ENCODE data around the gene PXDC1.
A peak's percentile ranks its signal among the peaks of the same experiment; 100 is the strongest.

The PXDC1 gene

GRCh38 chr6:3747100-3747737, 4.3 kb downstream of the PXDC1 start:
- DNase-seq (ENCODE audit: low read depth in 3 of 3): no peak

DNA sequence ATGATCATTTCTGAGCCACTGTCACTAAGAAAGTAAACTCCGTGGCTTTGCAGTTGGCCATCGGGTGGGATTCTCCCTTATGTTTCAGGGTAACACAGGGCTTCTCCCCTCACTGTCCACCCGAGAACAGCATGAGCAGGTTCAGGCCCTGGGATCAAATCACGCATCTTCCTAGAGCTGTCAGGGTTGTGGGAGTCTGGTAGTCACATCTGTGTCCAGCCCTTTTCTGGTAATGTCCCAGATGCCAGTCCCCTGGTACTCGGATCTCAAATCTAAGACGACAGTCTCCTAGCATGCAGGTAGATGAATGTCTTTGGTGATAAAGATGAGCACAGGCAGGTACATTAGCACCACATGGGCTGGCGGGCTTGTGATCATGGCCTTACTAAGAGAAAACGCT, 4.8 kb downstream of the PXDC1 start:
- no peak for DNase-seq (ENCODE audit: low read depth in 3 of 3)

DNA sequence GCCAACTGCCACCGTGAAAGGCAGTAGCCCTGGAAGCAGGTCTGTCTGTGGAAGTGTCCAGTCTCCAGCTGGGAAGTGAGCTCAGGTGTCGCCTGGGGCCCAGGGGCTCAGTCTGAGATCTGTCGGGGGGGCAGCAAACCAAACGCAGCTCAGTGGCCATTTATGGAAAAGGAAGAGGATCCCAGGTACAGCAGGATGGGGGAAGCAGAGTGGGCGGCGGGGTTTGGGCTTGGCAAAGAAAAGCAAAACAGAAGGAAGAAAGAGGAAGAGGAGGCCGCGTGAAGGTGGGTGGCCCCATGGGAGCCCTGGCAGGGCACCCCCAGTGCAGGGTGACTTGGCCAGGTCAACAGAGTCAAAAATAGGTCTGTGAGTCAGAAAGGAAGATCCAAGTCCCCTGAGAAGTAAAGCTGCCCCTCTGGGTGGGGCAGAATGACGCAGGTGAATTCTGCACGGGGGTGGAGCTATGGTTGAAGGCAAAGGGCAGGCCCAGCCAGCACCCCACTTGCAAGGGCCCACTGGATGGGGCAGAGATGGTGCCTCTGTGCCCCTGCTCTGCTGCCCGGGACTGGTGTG, 5.3 kb downstream of the PXDC1 start:
- no peak for DNase-seq (ENCODE audit: low read depth in 3 of 3)

DNA sequence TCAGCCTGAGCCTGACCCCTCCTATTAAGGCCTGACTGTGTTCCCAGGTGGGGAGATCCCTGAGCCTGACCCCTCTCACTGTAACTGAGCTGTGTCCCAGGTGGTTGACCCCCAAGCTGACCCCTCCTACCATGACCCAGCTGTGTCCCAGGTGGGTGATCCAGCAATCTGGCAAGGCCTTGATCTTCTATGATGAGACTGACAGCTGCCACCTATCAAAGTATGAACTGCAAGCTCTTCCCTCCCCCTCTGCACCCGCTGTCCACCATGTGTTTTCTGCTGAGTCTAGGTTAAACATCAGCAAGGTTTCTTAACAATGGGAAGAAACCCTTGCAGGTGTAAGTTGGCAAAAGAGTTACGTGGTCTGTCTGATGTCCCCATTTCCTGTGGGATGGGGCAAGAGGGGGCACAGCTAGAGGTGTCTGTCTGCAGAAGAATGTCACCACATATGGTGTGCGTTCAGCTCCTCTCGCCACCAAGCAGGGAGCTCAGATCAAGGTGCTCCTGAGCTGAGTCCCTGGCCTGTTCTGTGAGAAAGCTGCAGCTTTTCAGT, 5.9 kb downstream of the PXDC1 start:
- DNase-seq (ENCODE audit: low read depth in 3 of 3): no peak

- DNase-seq (ENCODE audit: low read depth in 3 of 3): no peak
These were observed 6.5 kb downstream of the PXDC1 start for GRCh38 chr6:3744901-3745470.

- no peak for DNase-seq (ENCODE audit: low read depth in 3 of 3)
These were observed 7.2 kb downstream of the PXDC1 start for GRCh38 chr6:3744211-3744900.

- no peak for DNase-seq (ENCODE audit: low read depth in 3 of 3)
These were observed 8.0 kb downstream of the PXDC1 start for GRCh38 chr6:3743541-3743940.

DNA sequence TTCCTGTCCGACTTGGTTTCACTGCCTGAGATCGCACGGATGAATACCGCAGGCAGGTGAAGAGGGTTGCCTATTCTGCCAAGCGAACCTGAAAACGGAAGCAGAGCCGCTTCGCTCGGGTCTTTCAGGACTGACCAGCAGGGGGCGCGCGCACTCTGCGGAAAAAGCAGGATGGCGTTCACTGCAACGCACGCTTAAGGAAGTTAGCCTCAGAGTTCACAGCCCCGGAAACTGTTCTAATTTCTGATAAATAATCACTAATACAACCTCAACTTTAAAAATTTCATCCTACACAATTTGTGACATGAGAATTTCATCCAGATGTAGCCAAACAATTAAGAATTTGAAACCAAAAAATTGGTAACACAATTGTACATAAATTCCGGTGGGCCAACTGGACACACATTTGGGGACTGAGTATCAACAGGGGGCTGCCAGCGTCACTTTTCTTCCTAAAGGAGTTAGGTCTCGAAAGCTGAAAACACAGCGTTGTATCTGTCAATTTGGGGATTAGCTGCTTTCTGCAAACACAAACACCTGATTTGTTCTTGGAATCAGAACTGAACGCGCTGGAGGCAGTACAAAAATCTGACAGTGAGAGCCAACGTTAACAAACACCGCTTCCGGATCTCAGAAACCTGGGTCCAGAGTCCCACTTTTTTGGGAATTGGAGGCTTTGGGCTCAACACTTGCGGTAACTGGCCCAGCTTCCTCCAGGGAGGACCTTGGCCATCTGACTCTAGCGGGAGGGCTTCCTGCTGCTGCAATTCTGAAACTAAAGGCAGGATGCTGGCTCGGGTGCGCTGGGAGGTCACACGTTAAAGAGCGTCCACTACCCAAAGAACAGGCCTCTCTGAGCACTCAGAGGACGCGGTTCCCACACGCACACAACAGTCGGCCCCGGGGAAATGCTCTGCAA, 8.8 kb downstream of the PXDC1 start:
- peak; percentile 81 to 89 (median 83) for DNase-seq (ENCODE audit: low read depth in 3 of 3)

DNA sequence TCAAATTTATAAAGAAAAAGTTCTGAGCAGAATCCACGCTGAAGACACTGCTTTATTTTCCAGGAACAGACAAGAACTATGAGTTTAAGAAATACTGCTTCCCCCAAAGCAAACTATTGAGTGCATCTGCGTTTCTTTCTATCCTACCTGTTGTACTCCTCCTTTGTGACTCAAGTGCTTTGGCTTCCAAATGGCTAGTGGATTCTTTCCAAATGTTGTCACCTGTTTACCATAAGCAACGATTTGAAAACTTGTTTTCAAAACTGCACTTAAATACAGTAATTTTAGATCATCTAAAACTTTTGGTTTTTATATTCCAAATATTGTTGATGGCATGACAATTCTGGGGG, 9.5 kb downstream of the PXDC1 start:
- no peak for DNase-seq (ENCODE audit: low read depth in 3 of 3)

DNA sequence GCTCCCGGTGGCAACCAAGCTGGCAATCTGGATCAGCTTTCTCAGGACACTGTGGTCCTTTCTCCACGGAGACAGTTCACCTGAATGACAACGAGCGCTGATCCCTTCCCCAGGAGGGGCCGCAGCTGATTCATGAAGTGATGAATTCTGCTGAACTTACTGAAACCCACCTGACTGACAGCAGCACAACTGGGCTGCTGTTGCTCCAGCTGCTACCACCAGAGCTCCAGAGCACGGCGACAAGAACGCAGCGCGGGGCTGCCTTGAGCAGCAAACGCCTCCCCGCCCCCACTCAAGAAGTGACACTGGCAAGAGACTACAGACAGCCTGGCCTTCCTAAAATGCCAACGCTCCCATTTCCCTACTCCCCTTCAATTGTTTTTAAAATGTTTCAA, 10.0 kb downstream of the PXDC1 start:
- no peak for DNase-seq (ENCODE audit: low read depth in 3 of 3)

DNA sequence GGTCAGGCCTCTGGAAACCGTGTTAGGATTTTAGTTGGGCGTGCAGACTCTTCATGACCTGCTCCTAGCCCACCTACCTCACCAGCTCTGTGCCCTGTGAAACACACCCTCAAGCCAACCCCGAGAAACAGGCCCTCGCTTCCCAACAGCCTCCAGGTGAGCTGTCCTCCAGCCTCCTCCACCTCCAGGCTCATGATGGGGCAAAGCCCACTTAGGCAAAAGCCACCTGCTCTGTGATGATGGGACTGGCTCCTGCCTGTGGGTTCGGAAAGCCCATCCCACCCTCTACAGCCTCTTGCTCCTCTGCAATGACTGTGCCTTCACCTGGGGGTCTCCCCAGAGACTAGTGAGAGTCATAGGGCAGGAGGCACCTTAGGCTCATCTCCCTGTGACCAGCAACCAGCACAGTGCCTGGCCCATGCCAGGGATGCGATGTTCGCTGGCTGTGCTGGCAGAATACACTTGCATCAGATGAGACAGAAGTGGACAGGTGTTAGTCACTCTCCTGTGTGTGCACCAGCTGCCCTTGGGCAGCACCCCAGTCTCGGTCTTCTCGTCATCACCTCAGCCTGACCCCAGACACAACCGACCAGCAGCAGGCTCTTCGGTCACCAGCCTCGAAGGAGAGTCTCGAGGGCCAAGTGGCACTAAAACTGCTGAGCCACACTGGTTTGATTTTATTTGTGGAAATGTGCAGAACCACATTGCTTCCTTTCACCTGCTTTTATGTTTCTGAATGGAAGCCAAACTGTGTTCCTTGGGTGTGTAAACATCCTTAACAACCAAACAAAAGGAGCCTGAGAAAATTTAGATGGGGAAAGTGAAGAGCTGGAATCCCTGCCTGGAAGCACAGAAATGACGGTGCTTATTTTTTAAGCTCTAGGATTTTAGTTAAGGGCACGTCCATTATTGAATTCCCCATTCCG, 10.7 kb downstream of the PXDC1 start:
- no peak for DNase-seq (ENCODE audit: low read depth in 3 of 3)

DNA sequence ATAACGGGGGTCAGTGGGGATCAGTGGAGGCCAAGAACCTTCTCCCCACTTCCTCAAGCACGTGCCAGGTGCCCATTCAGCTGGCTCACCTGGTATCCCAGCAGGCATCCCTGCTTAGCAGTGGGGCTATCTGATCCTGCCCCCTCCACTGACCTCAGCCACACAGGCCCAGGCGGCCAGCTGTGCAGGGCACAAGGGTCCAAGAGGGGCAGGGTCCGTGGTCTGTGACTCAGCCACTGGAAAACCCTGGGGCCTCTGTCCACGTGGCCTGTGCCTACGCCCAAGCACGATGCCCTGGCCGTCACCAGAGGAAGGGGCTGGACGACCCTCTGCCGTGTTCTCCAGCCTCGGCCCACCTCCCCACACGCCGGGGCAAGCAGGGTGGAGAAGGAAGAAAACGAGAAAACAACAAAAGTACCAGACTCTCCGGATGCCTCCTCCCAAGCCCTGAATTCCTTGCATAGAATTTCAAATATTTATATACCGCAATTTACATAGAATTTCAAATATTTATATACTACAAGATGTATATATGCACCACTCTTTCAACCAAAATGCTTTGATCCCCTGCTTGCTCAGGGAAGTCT, 12.1 kb downstream of the PXDC1 start:
- no peak for DNase-seq (ENCODE audit: low read depth in 3 of 3)

- no peak for DNase-seq (ENCODE audit: low read depth in 3 of 3)
These were observed 13.0 kb downstream of the PXDC1 start for GRCh38 chr6:3738381-3739131.

DNA sequence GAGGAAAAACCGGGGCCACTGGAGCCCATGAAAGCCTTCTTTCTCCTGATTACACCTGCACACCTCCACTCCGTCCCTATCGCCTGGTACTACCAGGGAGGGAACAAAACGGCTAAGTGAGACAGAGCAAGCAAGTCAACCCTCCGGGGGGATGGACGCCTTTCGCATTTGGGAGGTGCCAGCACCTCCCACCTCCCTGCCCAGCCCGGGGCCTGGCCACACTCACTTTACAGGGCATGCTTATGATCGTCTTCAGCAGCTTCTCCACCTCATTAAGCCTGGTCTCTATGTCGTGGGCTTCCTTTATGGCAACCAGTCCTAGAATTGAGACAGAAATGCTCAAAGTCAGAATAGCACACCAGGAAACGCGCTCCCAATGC, 13.7 kb downstream of the PXDC1 start:
- no peak for DNase-seq (ENCODE audit: low read depth in 3 of 3)

DNA sequence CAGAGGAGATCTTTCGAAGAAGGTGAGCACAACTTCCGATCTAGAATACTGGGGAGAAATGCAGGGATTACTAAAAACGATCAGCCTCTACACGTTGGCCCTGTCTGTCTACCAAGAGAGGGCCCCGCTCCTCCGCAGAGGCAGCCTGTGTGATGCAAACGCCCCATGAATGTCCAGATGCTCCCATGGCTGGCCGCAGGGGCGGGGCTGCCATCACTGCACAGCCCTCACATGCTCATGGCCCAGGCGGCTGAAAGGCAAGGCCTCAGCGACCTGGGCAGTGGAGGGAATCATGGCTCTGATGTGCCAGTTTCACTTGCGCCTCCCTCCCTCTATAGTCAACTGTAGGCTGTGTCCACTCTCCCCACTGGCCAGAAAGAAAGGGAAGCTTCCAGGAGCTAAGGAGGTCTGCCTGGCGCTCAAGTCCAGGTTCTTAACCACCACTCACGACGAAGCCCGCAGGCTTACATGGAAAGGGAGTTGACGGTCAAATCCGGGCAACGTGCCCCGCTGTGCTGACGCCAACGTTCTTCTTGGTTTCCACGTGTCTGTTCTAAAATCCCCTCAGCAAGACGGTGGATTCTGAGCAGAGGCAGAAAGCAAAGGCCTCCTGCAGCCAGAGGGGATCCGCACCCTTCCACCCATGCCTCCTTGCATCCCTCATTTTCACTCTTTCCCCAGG, 14.2 kb downstream of the PXDC1 start:
- DNase-seq (ENCODE audit: low read depth in 3 of 3): no peak

DNA sequence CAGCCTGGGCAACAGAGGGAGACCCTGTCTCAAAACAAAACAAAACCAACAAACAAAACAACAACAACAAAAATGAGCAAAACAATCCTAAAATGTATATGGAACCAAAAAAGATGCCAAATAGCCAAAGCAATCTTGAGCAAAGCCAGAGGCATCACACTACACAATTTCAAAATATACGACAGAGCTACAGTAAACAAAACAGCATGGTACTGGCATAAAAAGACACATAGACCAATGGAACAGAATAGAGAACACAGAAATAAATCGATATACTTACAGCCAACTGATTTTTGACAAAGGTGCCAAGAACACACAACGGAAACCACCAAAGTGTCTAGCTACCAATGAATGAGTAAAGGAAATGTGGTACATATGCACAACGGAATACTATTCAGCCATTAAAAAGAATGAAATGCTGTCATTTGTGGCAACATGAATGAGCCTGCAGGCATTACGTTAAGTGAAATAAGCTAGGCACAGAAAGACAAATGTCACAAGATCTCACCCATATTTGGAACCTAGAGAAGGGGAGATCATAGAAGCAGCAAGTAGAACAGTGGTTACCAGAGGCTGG, 16.4 kb downstream of the PXDC1 start:
- no peak for DNase-seq (ENCODE audit: low read depth in 3 of 3)

DNA sequence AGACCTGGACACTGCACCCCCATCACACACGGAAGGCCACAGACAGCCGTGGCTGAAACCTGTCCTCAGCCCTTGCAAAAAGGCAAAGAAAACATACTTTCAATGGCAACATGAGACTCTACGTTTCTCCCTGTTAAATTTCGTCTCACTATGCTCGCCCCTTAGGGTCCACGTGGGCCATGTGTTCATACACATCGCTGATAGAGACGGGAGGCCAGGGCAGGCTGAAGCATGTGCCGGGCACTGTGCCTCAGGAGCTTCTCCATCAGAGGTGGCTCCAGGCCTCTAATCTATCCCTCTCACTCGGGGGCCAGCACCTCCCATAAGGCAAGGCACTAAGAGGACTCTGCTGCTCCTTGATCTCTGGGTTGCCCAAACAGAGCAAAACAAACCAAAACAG, 17.5 kb downstream of the PXDC1 start:
- DNase-seq (ENCODE audit: low read depth in 3 of 3): no peak

- DNase-seq (ENCODE audit: low read depth in 3 of 3): no peak
These were observed 18.1 kb downstream of the PXDC1 start for GRCh38 chr6:3733321-3733925.

All from stimulated activated CD4-positive, alpha-beta T cell treated with anti-CD3 and anti-CD28 coated beads, TNF-alpha, amount 100 ng/mL, for 24 hours (primary cell).